HepG2 (cell line): ENCODE data around the gene CMTM4.

Source experiments
- CREB1 ChIP-seq, 2 experiments: fragments of 450-650 bp in 1 of 2; IDR thresholded peaks; 2 replicates each; pipeline ENCODE4 v1.6.1; 2016 to 2017; ENCODE audit warnings: control low read depth in 1 of 2, mild to moderate bottlenecking in 1 of 2, missing compliant biosample characterization in 1 of 2, missing genetic modification characterization in 1 of 2
- JUND ChIP-seq: sonication (generic); formaldehyde crosslinking; IDR thresholded peaks from 2 replicates; pipeline ENCODE4 v1.8.0; 2022; ENCODE audit warnings: mild to moderate bottlenecking, missing genetic modification reagents
- KMT2A ChIP-seq: sonication (generic); formaldehyde crosslinking; IDR thresholded peaks from 2 replicates; pipeline ENCODE4 v1.4.0; 2020; ENCODE audit warnings: missing genetic modification reagents
- MTF1 ChIP-seq: sonication (generic); formaldehyde crosslinking; IDR thresholded peaks from 2 replicates; pipeline ENCODE4 v1.5.0; 2020; ENCODE audit warnings: missing genetic modification reagents
- MYC ChIP-seq: sonication (generic); formaldehyde crosslinking; IDR thresholded peaks from 2 replicates; pipeline ENCODE4 v1.9.0; 2021; ENCODE audit warnings: missing genetic modification reagents, borderline replicate concordance
- NCOA5 ChIP-seq: sonication (generic); formaldehyde crosslinking; IDR thresholded peaks from 2 replicates; pipeline ENCODE4 v1.4.0; 2020; ENCODE audit warnings: missing genetic modification reagents
- NFIC ChIP-seq: IDR thresholded peaks from 2 replicates; pipeline ENCODE4 v1.6.1; 2012; ENCODE audit warnings: mild to moderate bottlenecking, low read length, inconsistent platforms
- POLR2A ChIP-seq, 2 experiments: IDR thresholded peaks; 2 replicates each; pipeline ENCODE4 v1.6.1; 2011; ENCODE audit warnings: low read depth in 2 of 2, low read length in 2 of 2, mild to moderate bottlenecking in 1 of 2, moderate library complexity in 1 of 2; ENCODE audit not compliant: insufficient read depth in 1 of 2
- POLR2AphosphoS5 ChIP-seq: IDR thresholded peaks from 2 replicates; pipeline ENCODE4 v1.6.1; 2012; ENCODE audit warnings: low read depth, low read length
- RAD21 ChIP-seq: fragments of 450-650 bp; formaldehyde crosslinking; IDR thresholded peaks from 2 replicates; pipeline ENCODE4 v1.5.0; 2020; ENCODE audit warnings: mild to moderate bottlenecking
- RELA ChIP-seq: sonication (generic); formaldehyde crosslinking; IDR thresholded peaks from 2 replicates; pipeline ENCODE4 v1.4.0; 2020; ENCODE audit warnings: missing genetic modification reagents
- TOE1 ChIP-seq: sonication (generic); formaldehyde crosslinking; IDR thresholded peaks from 2 replicates; pipeline ENCODE4 v1.4.0; 2020; ENCODE audit warnings: mild to moderate bottlenecking, missing genetic modification reagents
- TF ChIP-seq, protein P1 (sequence below): sonication (generic); formaldehyde crosslinking; IDR thresholded peaks from 2 replicates; pipeline ENCODE4 v1.5.0; 2020; ENCODE audit warnings: mild to moderate bottlenecking, missing genetic modification reagents, moderate library complexity
- TF ChIP-seq, protein P2 (sequence below): sonication (generic); formaldehyde crosslinking; IDR thresholded peaks from 2 replicates; pipeline ENCODE4 v1.4.0; 2020; ENCODE audit warnings: mild to moderate bottlenecking, missing genetic modification reagents

DNA sequence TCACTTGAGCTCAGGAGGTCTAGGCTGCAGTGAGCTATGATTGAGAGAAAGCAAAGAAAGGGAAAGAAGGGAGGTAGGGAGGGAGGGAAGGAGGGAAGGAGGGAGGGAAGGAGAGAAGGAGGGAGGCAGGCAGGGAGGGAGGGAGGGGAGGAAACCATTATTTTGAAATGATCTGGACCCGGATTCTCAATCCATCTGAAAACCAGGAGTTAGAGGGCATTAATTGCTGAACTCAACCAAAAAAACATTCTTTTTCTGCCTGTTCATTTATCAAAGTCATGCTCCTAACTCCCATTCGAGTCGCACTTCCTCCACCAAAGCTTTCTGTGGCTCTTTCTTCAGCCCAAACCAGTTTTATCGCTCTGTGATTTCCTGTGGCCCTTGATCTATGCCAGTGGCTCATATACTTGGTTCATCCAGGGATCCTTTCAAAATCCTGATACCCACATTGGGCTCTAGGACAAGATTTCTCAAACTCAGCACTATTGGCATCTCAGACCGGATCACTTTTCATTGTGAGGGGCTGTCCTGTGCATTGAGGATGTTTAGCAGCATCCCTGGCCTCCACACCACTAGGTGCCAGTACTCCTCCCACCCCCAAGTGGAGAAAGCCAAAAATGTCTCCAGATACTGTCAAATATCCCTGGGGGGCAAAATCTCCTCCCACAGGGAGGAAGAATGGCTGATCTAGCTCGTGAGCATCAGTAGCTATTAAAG lies 38.2 kb downstream of the CMTM4 start:
- TF ChIP-seq MYC (CRISPR knock-in tag) = no peak
- no peak for TF ChIP-seq NCOA5 (CRISPR knock-in tag)
- TF ChIP-seq JUND (CRISPR knock-in tag) = no peak
- no peak for TF ChIP-seq RELA (CRISPR knock-in tag)
- TF ChIP-seq, protein P1, sequence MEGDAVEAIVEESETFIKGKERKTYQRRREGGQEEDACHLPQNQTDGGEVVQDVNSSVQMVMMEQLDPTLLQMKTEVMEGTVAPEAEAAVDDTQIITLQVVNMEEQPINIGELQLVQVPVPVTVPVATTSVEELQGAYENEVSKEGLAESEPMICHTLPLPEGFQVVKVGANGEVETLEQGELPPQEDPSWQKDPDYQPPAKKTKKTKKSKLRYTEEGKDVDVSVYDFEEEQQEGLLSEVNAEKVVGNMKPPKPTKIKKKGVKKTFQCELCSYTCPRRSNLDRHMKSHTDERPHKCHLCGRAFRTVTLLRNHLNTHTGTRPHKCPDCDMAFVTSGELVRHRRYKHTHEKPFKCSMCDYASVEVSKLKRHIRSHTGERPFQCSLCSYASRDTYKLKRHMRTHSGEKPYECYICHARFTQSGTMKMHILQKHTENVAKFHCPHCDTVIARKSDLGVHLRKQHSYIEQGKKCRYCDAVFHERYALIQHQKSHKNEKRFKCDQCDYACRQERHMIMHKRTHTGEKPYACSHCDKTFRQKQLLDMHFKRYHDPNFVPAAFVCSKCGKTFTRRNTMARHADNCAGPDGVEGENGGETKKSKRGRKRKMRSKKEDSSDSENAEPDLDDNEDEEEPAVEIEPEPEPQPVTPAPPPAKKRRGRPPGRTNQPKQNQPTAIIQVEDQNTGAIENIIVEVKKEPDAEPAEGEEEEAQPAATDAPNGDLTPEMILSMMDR (CRISPR knock-in tag) = no peak
- TF ChIP-seq MTF1 (CRISPR knock-in tag) = no peak
- no peak for TF ChIP-seq CREB1 (IDR thresholded peaks at IDR 0.05)
- no peak for TF ChIP-seq CREB1 (CRISPR knock-in tag; IDR thresholded peaks at IDR 0.05)
- TF ChIP-seq POLR2A (IDR thresholded peaks at IDR 0.05; ENCODE audit: insufficient read depth in 1 of 2, low read depth in 2 of 2, low read length in 2 of 2) = no peak
- TF ChIP-seq NFIC = no peak
- TF ChIP-seq POLR2AphosphoS5 = no peak
- no peak for TF ChIP-seq KMT2A (CRISPR knock-in tag)
- TF ChIP-seq, protein P2, sequence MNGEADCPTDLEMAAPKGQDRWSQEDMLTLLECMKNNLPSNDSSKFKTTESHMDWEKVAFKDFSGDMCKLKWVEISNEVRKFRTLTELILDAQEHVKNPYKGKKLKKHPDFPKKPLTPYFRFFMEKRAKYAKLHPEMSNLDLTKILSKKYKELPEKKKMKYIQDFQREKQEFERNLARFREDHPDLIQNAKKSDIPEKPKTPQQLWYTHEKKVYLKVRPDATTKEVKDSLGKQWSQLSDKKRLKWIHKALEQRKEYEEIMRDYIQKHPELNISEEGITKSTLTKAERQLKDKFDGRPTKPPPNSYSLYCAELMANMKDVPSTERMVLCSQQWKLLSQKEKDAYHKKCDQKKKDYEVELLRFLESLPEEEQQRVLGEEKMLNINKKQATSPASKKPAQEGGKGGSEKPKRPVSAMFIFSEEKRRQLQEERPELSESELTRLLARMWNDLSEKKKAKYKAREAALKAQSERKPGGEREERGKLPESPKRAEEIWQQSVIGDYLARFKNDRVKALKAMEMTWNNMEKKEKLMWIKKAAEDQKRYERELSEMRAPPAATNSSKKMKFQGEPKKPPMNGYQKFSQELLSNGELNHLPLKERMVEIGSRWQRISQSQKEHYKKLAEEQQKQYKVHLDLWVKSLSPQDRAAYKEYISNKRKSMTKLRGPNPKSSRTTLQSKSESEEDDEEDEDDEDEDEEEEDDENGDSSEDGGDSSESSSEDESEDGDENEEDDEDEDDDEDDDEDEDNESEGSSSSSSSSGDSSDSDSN = no peak
- TF ChIP-seq TOE1 (CRISPR knock-in tag) = no peak
- no peak for TF ChIP-seq RAD21 (CRISPR knock-in tag)
